Esophagus squamous epithelium (tissue), 5 donors: ENCODE measurements around the gene GRK2. TPM values are rescaled to one million over a fixed set of nuclear protein-coding genes. Genes with fewer than 3 reads are reported as not detected.
A peak's percentile ranks its signal among the peaks of the same experiment; 100 is the strongest.

Experiments
- DNase-seq: peaks from one replicate; lab custom pipeline; 2025; lab: John Stamatoyannopoulos, UW
- H3K27ac ChIP-seq, 4 donors: fragments of 200-600 bp; sonication (generic); one replicate each; pipeline ENCODE4 v1.5.1; 2016 to 2019; ENCODE audit warnings: mild to moderate bottlenecking in 1 of 4
- H3K27me3 ChIP-seq, 4 donors: fragments of 200-600 bp; sonication (generic); 1 replicate in 3 of 4; 2 replicates in 1 of 4; pipeline versions ENCODE4 v1.5.1 to v1.6.0; 2017 to 2021; ENCODE audit warnings: antibody characterized with exemption in 1 of 4
- H3K36me3 ChIP-seq, 3 donors: fragments of 200-600 bp; sonication (generic); one replicate each; pipeline ENCODE4 v1.5.1; 2016 to 2019
- H3K4me1 ChIP-seq, 3 donors: fragments of 200-600 bp; sonication (generic); one replicate each; pipeline ENCODE4 v1.5.1; 2017 to 2019
- H3K4me3 ChIP-seq, 4 donors: fragments of 200-600 bp; sonication (generic); 1 replicate in 3 of 4; 2 replicates in 1 of 4; pipeline ENCODE4 v1.5.1; 2016 to 2019; ENCODE audit warnings: mild to moderate bottlenecking in 2 of 4, moderate library complexity in 1 of 4
- H3K9me3 ChIP-seq, 3 donors: fragments of 200-600 bp; sonication (generic); one replicate each; pipeline ENCODE4 v1.5.1; 2016 to 2019
- CTCF ChIP-seq, 6 experiments: fragments of 450-650 bp in 4 of 6; fragments of 200-600 bp in 2 of 6; sonication (generic) in 2 of 6; IDR thresholded peaks; one replicate each; pipeline ENCODE4 v1.5.1; 2016 to 2019; ENCODE audit warnings: antibody characterized with exemption in 6 of 6, mild to moderate bottlenecking in 4 of 6, moderate library complexity in 4 of 6
- POLR2A ChIP-seq, 4 donors: fragments of 450-650 bp; IDR thresholded peaks; one replicate each; pipeline ENCODE4 v1.6.1; 2017; ENCODE audit warnings: antibody characterized with exemption in 4 of 4, mild to moderate bottlenecking in 4 of 4, moderate library complexity in 3 of 4
- WGBS, 2 donors: methylation state at CpG; one replicate each; pipeline ENCODE4 v1.1.5; 2018; 5-methylcytosine and 5-hydroxymethylcytosine counted together
- intact Hi-C: fragments of 100-400 bp; cut with DNase I; formaldehyde crosslinking; loops from one replicate; pipeline ENCODE4 v1.15.0; 2022
- total RNA-seq, 4 donors: library from RNA; depleted of rRNA; stranded (reverse); fragments of >200 nt; gene quantifications; one replicate each; pipeline ENCODE4 v1.1.0, GENCODE V29; 2016
- donor health status: DM: yes; HTN: yes; CAD: no.

Gene GRK2
- total RNA-seq, 4 donors from 2014 or later = 54.1 to 93.2 (median 68.5) TPM

GRCh38 chr11:67254798-67255197, 11.5 kb upstream of the GRK2 start:
- Histone ChIP-seq H3K36me3 (peaks cover 51 to 79% (median 53%) of the 10 kb centered on the region in 3 donors), H3K4me1 (peaks cover 21 to 76% (median 25%) of the 10 kb centered on the region in 3 donors), H3K27me3 (no peaks in the 10 kb centered on the region), H3K9me3 (no peaks in the 10 kb centered on the region), H3K4me3 (no peak overlapping the region), H3K27ac (peak overlapping the region; percentile 77 to 90 (median 88))
- intact Hi-C loops = no loop called here
- TF ChIP-seq CTCF (IDR thresholded peaks at IDR 0.05) (no peak), POLR2A (IDR thresholded peaks at IDR 0.05) (no peak)
- WGBS, 2 donors = 74 to 78% methylated on average over 7 to 15 of the region's 15 CpGs
- no peak for DNase-seq

- intact Hi-C loops = no loop called here
Measured at GRCh38 chr11:67255353-67255752, 10.9 kb upstream of the GRK2 start.

GRCh38 chr11:67255864-67256263, 10.4 kb upstream of the GRK2 start:
- Histone ChIP-seq H3K36me3 (peaks cover 42 to 68% (median 42%) of the 10 kb centered on the region in 3 donors), H3K9me3 (no peaks in the 10 kb centered on the region), H3K4me3 (no peak overlapping the region), H3K27ac (peak overlapping the region in 2 of 4 donors; percentile 87 to 90), H3K27me3 (no peaks in the 10 kb centered on the region), H3K4me1 (peaks cover 21 to 72% (median 26%) of the 10 kb centered on the region in 3 donors)
- TF ChIP-seq POLR2A (IDR thresholded peaks at IDR 0.05) (no peak), CTCF (IDR thresholded peaks at IDR 0.05) (no peak)
- intact Hi-C loops = no loop called here
- 70 to 100% methylated on average over 2 to 7 of the region's 8 CpGs for WGBS, 2 donors
- DNase-seq = no peak

More at GRCh38 chr11:67255353-67255752, 10.9 kb upstream of the GRK2 start:
- Histone ChIP-seq H3K27me3 (no peaks in the 10 kb centered on the region), H3K36me3 (peaks cover 45 to 73% (median 48%) of the 10 kb centered on the region in 3 donors), H3K9me3 (no peaks in the 10 kb centered on the region), H3K4me1 (peaks cover 21 to 71% (median 25%) of the 10 kb centered on the region in 3 donors), H3K4me3 (no peak overlapping the region), H3K27ac (peak overlapping the region in 3 of 4 donors; percentile 77 to 90 (median 87))
- no peak for TF ChIP-seq POLR2A (IDR thresholded peaks at IDR 0.05)
- WGBS, 2 donors = 84 to 87% methylated on average over 9 to 10 of the region's 10 CpGs
- DNase-seq = no peak

- no peak overlapping the region for H3K27ac ChIP-seq
- 71 to 82% methylated on average over 1 to 5 of the region's 5 CpGs for WGBS, 2 donors
- H3K4me3 ChIP-seq = no peak overlapping the region
- H3K9me3 ChIP-seq = no peaks in the 10 kb centered on the region
- peaks cover 36 to 61% (median 42%) of the 10 kb centered on the region in 3 donors for H3K36me3 ChIP-seq
- no peak for DNase-seq
- no peaks in the 10 kb centered on the region for H3K27me3 ChIP-seq
- intact Hi-C loops = no loop called here
- TF ChIP-seq POLR2A (IDR thresholded peaks at IDR 0.05) = no peak
- no peak for TF ChIP-seq CTCF (IDR thresholded peaks at IDR 0.05)
- H3K4me1 ChIP-seq = peaks cover 29 to 72% (median 33%) of the 10 kb centered on the region in 3 donors
Measured at GRCh38 chr11:67256477-67257135, 9.7 kb upstream of the GRK2 start.

GRCh38 chr11:67260406-67260805, 5.9 kb upstream of the GRK2 start:
- Histone ChIP-seq H3K4me1 (peaks cover 36 to 72% (median 47%) of the 10 kb centered on the region in 3 donors), H3K4me3 (no peak overlapping the region), H3K36me3 (peaks cover 2 to 23% (median 13%) of the 10 kb centered on the region in 3 donors), H3K27ac (no peak overlapping the region), H3K9me3 (no peaks in the 10 kb centered on the region), H3K27me3 (no peaks in the 10 kb centered on the region)
- DNase-seq = no peak
- WGBS, 2 donors = 85 to 88% methylated on average over 6 of the region's 6 CpGs
- TF ChIP-seq POLR2A (IDR thresholded peaks at IDR 0.05) (no peak), CTCF (IDR thresholded peaks at IDR 0.05) (no peak)
- intact Hi-C loops = no loop called here
